Measurements from ENCODE around the gene MDM2. TPM values are rescaled to one million over a fixed set of nuclear protein-coding genes. Genes with fewer than 3 reads are reported as not detected.

MDM2 gene
- total RNA-seq, 2 donors from 2014 or later, result 102 to 137 TPM

GRCh38 chr12:68789144-68789878 lies 18.7 kb upstream of the MDM2 start:
- DNase-seq, result no peak
- Mint-ChIP-seq H3K9me3 (no peaks in the 10 kb centered on the region), H3K4me1 (peaks cover 8% of the 10 kb centered on the region), H3K27me3 (ENCODE audit: insufficient read depth) (no peaks in the 10 kb centered on the region), H3K36me3 (ENCODE audit: low read depth) (no peaks in the 10 kb centered on the region), H3K4me3 (no peak overlapping the region), H3K27ac (no peak overlapping the region)
- no peak overlapping the region for H3K9ac ChIP-seq (ENCODE audit: extremely low read depth, low read length, poor library complexity, severe bottlenecking)
- H3K27ac ChIP-seq (ENCODE audit: low read depth, low read length), result no peak overlapping the region
- H3K9me3 ChIP-seq (ENCODE audit: control insufficient read depth, low read length), result no peaks in the 10 kb centered on the region
- H3K4me1 ChIP-seq (ENCODE audit: control insufficient read depth, insufficient read depth, low read length), result no peaks in the 10 kb centered on the region
- no peak overlapping the region for H3K4me3 ChIP-seq (ENCODE audit: low read length)
- H3K27me3 ChIP-seq (ENCODE audit: control insufficient read depth, insufficient read depth, low read length, poor library complexity, severe bottlenecking), result no peaks in the 10 kb centered on the region
- WGBS, 2 experiments (ENCODE audit: insufficient coverage in 1 of 2, insufficient read length in 1 of 2), result 93 to 97% methylated on average over 11 to 14 of the region's 14 CpGs
- no peaks in the 10 kb centered on the region for H3K36me3 ChIP-seq (ENCODE audit: control insufficient read depth, insufficient read depth, low read length)
- TF ChIP-seq, protein P1, sequence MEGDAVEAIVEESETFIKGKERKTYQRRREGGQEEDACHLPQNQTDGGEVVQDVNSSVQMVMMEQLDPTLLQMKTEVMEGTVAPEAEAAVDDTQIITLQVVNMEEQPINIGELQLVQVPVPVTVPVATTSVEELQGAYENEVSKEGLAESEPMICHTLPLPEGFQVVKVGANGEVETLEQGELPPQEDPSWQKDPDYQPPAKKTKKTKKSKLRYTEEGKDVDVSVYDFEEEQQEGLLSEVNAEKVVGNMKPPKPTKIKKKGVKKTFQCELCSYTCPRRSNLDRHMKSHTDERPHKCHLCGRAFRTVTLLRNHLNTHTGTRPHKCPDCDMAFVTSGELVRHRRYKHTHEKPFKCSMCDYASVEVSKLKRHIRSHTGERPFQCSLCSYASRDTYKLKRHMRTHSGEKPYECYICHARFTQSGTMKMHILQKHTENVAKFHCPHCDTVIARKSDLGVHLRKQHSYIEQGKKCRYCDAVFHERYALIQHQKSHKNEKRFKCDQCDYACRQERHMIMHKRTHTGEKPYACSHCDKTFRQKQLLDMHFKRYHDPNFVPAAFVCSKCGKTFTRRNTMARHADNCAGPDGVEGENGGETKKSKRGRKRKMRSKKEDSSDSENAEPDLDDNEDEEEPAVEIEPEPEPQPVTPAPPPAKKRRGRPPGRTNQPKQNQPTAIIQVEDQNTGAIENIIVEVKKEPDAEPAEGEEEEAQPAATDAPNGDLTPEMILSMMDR (conservative IDR thresholded peaks at IDR 0.05), result no peak

DNA sequence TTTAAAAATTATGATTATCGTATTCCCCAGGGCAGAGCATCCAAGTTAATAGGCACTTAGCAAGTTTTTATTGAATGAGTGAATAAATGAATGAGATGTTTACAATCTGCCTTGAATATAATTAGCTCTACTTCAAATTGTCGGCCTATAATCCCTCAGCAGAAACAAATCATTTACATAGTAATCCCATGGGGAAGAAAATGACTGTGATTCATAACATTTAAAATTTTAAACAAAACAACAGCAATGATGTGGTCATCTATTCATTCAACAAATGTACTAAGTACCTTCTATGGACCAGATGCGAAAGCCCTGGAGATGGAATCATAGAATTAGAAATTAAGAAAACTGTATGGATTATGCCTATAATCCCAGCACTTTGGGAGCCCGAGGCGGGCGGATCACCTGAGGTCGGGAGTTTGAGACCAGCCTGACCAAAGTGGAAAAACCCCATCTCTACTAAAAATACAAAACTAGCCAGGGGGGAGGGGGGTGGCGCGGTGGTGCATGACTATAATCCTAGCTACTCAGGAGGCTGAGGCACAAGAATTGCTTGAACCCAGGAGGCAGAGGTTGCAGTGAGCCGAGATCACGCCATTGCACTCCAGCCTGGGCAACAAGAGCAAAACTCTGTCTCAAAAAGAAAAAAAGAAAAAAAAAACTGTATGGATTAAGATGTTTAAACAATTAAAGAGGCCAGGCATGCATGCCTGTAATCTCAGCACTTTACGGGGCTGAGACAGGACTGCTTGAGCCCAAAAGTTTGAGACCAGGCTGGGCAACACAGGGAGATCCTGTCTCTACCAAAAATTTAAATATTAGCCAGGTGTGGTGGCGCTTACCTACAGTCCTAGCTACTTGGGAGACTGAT lies 17.7 kb upstream of the MDM2 start:
- 97 to 98% methylated on average over 7 to 13 of the region's 13 CpGs for WGBS, 2 experiments (ENCODE audit: insufficient coverage in 1 of 2, insufficient read length in 1 of 2)

GRCh38 chr12:68790952-68791234 lies 17.1 kb upstream of the MDM2 start:
- no peaks in the 10 kb centered on the region for H3K36me3 ChIP-seq (ENCODE audit: control insufficient read depth, insufficient read depth, low read length)
- 63% methylated on average over 3 of the region's 3 CpGs; no CpG with 5 or more reads in 1 of the 2 experiments for WGBS, 2 experiments (ENCODE audit: insufficient coverage in 1 of 2, insufficient read length in 1 of 2)
- TF ChIP-seq, protein P1 (conservative IDR thresholded peaks at IDR 0.05), result no peak
- H3K27ac ChIP-seq (ENCODE audit: low read depth, low read length), result no peak overlapping the region
- Mint-ChIP-seq H3K4me3 (no peak overlapping the region), H3K27me3 (ENCODE audit: insufficient read depth) (no peaks in the 10 kb centered on the region), H3K27ac (no peak overlapping the region), H3K36me3 (ENCODE audit: low read depth) (no peaks in the 10 kb centered on the region), H3K4me1 (peaks cover 8% of the 10 kb centered on the region), H3K9me3 (no peaks in the 10 kb centered on the region)
- no peak overlapping the region for H3K4me3 ChIP-seq (ENCODE audit: low read length)
- H3K4me1 ChIP-seq (ENCODE audit: control insufficient read depth, insufficient read depth, low read length), result no peaks in the 10 kb centered on the region
- H3K27me3 ChIP-seq (ENCODE audit: control insufficient read depth, insufficient read depth, low read length, poor library complexity, severe bottlenecking), result no peaks in the 10 kb centered on the region
- no peak for DNase-seq
- no peaks in the 10 kb centered on the region for H3K9me3 ChIP-seq (ENCODE audit: control insufficient read depth, low read length)
- no peak overlapping the region for H3K9ac ChIP-seq (ENCODE audit: extremely low read depth, low read length, poor library complexity, severe bottlenecking)

More for the DNA sequence above, 17.7 kb upstream of the MDM2 start:
- Histone ChIP-seq H3K9me3 (ENCODE audit: control insufficient read depth, low read length) (no peaks in the 10 kb centered on the region), H3K27ac (ENCODE audit: low read depth, low read length) (no peak overlapping the region), H3K9ac (ENCODE audit: extremely low read depth, low read length, poor library complexity, severe bottlenecking) (no peak overlapping the region), H3K27me3 (ENCODE audit: control insufficient read depth, insufficient read depth, low read length, poor library complexity, severe bottlenecking) (no peaks in the 10 kb centered on the region), H3K4me3 (ENCODE audit: low read length) (no peak overlapping the region), H3K4me1 (ENCODE audit: control insufficient read depth, insufficient read depth, low read length) (no peaks in the 10 kb centered on the region), H3K36me3 (ENCODE audit: control insufficient read depth, insufficient read depth, low read length) (no peaks in the 10 kb centered on the region)
- TF ChIP-seq, protein P1 (conservative IDR thresholded peaks at IDR 0.05), result no peak
- Mint-ChIP-seq H3K4me1 (peaks cover 8% of the 10 kb centered on the region), H3K9me3 (no peaks in the 10 kb centered on the region), H3K4me3 (no peak overlapping the region), H3K27ac (no peak overlapping the region), H3K36me3 (ENCODE audit: low read depth) (no peaks in the 10 kb centered on the region), H3K27me3 (ENCODE audit: insufficient read depth) (no peaks in the 10 kb centered on the region)
- DNase-seq, result no peak

Data from endodermal cell (in vitro differentiated cells).